Colon (tissue), 2 donors: Measurements from ENCODE around the gene PAXIP1.
"Not testable (repeated sequence)": the region's sequence is repeated elsewhere in the genome, so short reads cannot be mapped to it uniquely, and the experiment has no call there.

Experiments
- FAIRE-seq: peaks from 2 replicates; lab custom pipeline; 2012; peaks lifted over from hg19 to GRCh38; lab: Jason Lieb, UNC
- donor health status: control.
- donor health status: control.

PAXIP1 gene

GRCh38 chr7:154937837-154938236, 65.1 kb downstream of the PAXIP1 start:
- no peak for FAIRE-seq

- not testable (repeated sequence) for FAIRE-seq
These were observed 68.5 kb downstream of the PAXIP1 start for GRCh38 chr7:154934353-154934952.

- FAIRE-seq, result no peak
These were observed 71.0 kb downstream of the PAXIP1 start for GRCh38 chr7:154931906-154932305.

GRCh38 chr7:154929006-154929726, 73.8 kb downstream of the PAXIP1 start:
- no peak for FAIRE-seq

- FAIRE-seq, result peak; percentile 98
These were observed 74.6 kb downstream of the PAXIP1 start for GRCh38 chr7:154928136-154929005.

- peak; percentile 55 for FAIRE-seq
These were observed 75.2 kb downstream of the PAXIP1 start for GRCh38 chr7:154927624-154928125.

- FAIRE-seq, result not testable (repeated sequence)
These were observed 80.5 kb downstream of the PAXIP1 start for GRCh38 chr7:154922472-154922871.

GRCh38 chr7:154919344-154920225, 83.3 kb downstream of the PAXIP1 start:
- FAIRE-seq, result no peak

- FAIRE-seq, result no peak
These were observed 84.2 kb downstream of the PAXIP1 start for GRCh38 chr7:154918741-154919140.

- FAIRE-seq, result no peak
These were observed 84.7 kb downstream of the PAXIP1 start for GRCh38 chr7:154918266-154918665.

- FAIRE-seq, result no peak
These were observed 85.1 kb downstream of the PAXIP1 start for GRCh38 chr7:154917808-154918160.

GRCh38 chr7:154916856-154917807, 85.8 kb downstream of the PAXIP1 start:
- no peak for FAIRE-seq

GRCh38 chr7:154916381-154916780, 86.5 kb downstream of the PAXIP1 start:
- no peak for FAIRE-seq

- FAIRE-seq, result no peak
These were observed 87.3 kb downstream of the PAXIP1 start for GRCh38 chr7:154915600-154915999.

- no peak for FAIRE-seq
These were observed 87.9 kb downstream of the PAXIP1 start for GRCh38 chr7:154914996-154915380.

GRCh38 chr7:154914308-154914995, 88.5 kb downstream of the PAXIP1 start:
- FAIRE-seq, result no peak

- FAIRE-seq, result no peak
These were observed 89.2 kb downstream of the PAXIP1 start for GRCh38 chr7:154913638-154914307.

GRCh38 chr7:154912871-154913637, 89.9 kb downstream of the PAXIP1 start:
- FAIRE-seq, result no peak
